Left cardiac atrium (tissue), 4 donors: ENCODE data around the gene TSPAN17. TPM values are rescaled to one million over a fixed set of nuclear protein-coding genes. Genes with fewer than 3 reads are reported as not detected.
"Not testable (repeated sequence)": the region's sequence is repeated elsewhere in the genome, so short reads cannot be mapped to it uniquely, and the experiment has no call there.

Source experiments
- ATAC-seq, 2 donors: fragments of 200-7000 bp; cut with Tn5 transposase; one replicate each; pipeline ENCODE4 v1.9.1; 2020; ENCODE audit warnings: mild to moderate bottlenecking in 2 of 2, moderate library complexity in 2 of 2
- DNase-seq: peaks from one replicate; pipeline ENCODE4 v3.0.0-alpha.2; 2020
- intact Hi-C, 2 donors: fragments of 100-400 bp; cut with DNase I; formaldehyde crosslinking; loops; one replicate each; pipeline versions ENCODE4 v1.14.1 to v1.15.1; 2022 to 2023
- long read RNA-seq: library from polyadenylated mRNA; unstranded; transcript quantifications from one replicate; pipeline ENCODE4 v2.0.0, GENCODE V29; 2021
- total RNA-seq, 2 donors: library from RNA; stranded (reverse); fragmentation: NEBNext Ultra II Directional; extraction: Animal tissue kit (Norgen Biotek cat#: 25700); gene quantifications; one replicate each; pipeline ENCODE4 v1.2.1, GENCODE V29; 2021
- donor health status: DM: no; HTN: yes; CAD: no.
- donor health status: DM: no; HTN: yes; CAD: no; lungs with severe emphysema.
- donor health status: DM: yes; HTN: yes; CAD: no.
- donor health status: Dilated cardiomyopathy.

The TSPAN17 gene
- 10 to 100 TPM; 21.2 to 25.6 TPM for total RNA-seq
- long read RNA-seq, transcript TSPAN17-207 (9 exons, 2,457 nt), result major isoform, 14 of 27 reads
- long read RNA-seq, partial matches to known transcripts, result 8 of 27 reads
- long read RNA-seq, other reads (novel, unspliced or antisense), result 4 of 27 reads

- intact Hi-C loops, result loop anchor here (5.0 to 10.0 kb wide), 3 partner anchors 70 to 202 kb away; partner anchors contain the start of gene FAF2 (in 1 of the 2)
- DNase-seq, result peak; percentile 100
- peak; percentile 98 for ATAC-seq
These were observed at the start of gene TSPAN17 for GRCh38 chr5:176647030-176647842. TSPAN17 (plus strand) TSS chr5:176647484; CDS start chr5:176647616, 132 bp downstream.

GRCh38 chr5:176599749-176600430 lies 47.4 kb upstream of the TSPAN17 start:
- ATAC-seq, DNase-seq, intact Hi-C loops: not testable (repeated sequence)

- intact Hi-C loops, result no loop called here
- DNase-seq (no peak), ATAC-seq (no peak)
These were observed 45.3 kb upstream of the TSPAN17 start for GRCh38 chr5:176601901-176602482.

GRCh38 chr5:176603091-176603490 lies 44.2 kb upstream of the TSPAN17 start:
- DNase-seq (no peak), ATAC-seq (no peak)
- intact Hi-C loops, result no loop called here

GRCh38 chr5:176606032-176606431 lies 41.3 kb upstream of the TSPAN17 start:
- DNase-seq (no peak), ATAC-seq (no peak)
- intact Hi-C loops, result no loop called here

GRCh38 chr5:176606875-176607274 lies 40.4 kb upstream of the TSPAN17 start:
- DNase-seq (no peak), ATAC-seq (no peak)
- intact Hi-C loops, result no loop called here

GRCh38 chr5:176608142-176608705 lies 39.1 kb upstream of the TSPAN17 start:
- no peak for DNase-seq
- intact Hi-C loops, result no loop called here
- no peak for ATAC-seq

GRCh38 chr5:176608937-176609723 lies 38.2 kb upstream of the TSPAN17 start:
- intact Hi-C loops, result no loop called here
- DNase-seq (no peak), ATAC-seq (peak in 1 of 2 donors; percentile 4)

- intact Hi-C loops, result no loop called here
- DNase-seq, result peak; percentile 58
- peak; percentile 86 to 92 for ATAC-seq
These were observed 37.4 kb upstream of the TSPAN17 start, which contains the start of gene GPRIN1 for GRCh38 chr5:176609724-176610434. GPRIN1 (minus strand) TSS chr5:176610156; CDS start chr5:176599834, 10,322 bp downstream.

- DNase-seq (no peak), ATAC-seq (no peak)
- intact Hi-C loops, result no loop called here
These were observed 36.9 kb upstream of the TSPAN17 start for GRCh38 chr5:176610435-176610773.

GRCh38 chr5:176611435-176611834 lies 35.8 kb upstream of the TSPAN17 start:
- intact Hi-C loops, result no loop called here
- ATAC-seq, result no peak

GRCh38 chr5:176612008-176612407 lies 35.3 kb upstream of the TSPAN17 start:
- intact Hi-C loops, result no loop called here
- ATAC-seq (no peak), DNase-seq (no peak)

More at GRCh38 chr5:176611435-176611834, 35.8 kb upstream of the TSPAN17 start:
- DNase-seq, result peak; percentile 86

- intact Hi-C loops, result no loop called here
- no peak for DNase-seq
- ATAC-seq, result no peak
These were observed 34.4 kb upstream of the TSPAN17 start for GRCh38 chr5:176612855-176613254.

GRCh38 chr5:176614805-176615478 lies 32.3 kb upstream of the TSPAN17 start:
- ATAC-seq, result peak in 1 of 2 donors; percentile 34
- intact Hi-C loops, result no loop called here
- no peak for DNase-seq

- intact Hi-C loops, result no loop called here
- ATAC-seq, result no peak
- DNase-seq, result no peak
These were observed 30.8 kb upstream of the TSPAN17 start for GRCh38 chr5:176616511-176616910.

- DNase-seq (no peak), ATAC-seq (no peak)
- intact Hi-C loops, result no loop called here
These were observed 28.5 kb upstream of the TSPAN17 start for GRCh38 chr5:176618783-176619182.

GRCh38 chr5:176619203-176619568 lies 28.1 kb upstream of the TSPAN17 start:
- intact Hi-C loops, result no loop called here
- DNase-seq (peak; percentile 79), ATAC-seq (peak; percentile 75 to 81)
